K562 (cell line): Measurements from ENCODE around the gene PARP9.
"Not testable (repeated sequence)": the region's sequence is repeated elsewhere in the genome, so short reads cannot be mapped to it uniquely, and the experiment has no call there.

Source experiments
- EGR1 ChIP-seq: fragments of 450-650 bp; conservative IDR thresholded peaks from 2 replicates; pipeline ENCODE4 v1.6.1; 2017; ENCODE audit warnings: mild to moderate bottlenecking
- EP300 ChIP-seq: IDR thresholded peaks from 2 replicates; pipeline ENCODE4 v1.6.1; 2012; ENCODE audit warnings: low read length, improper control_type of control experiment
- LCOR ChIP-seq: sonication (generic); formaldehyde crosslinking; IDR thresholded peaks from 2 replicates; pipeline ENCODE4 v1.8.0; 2022; ENCODE audit warnings: mild to moderate bottlenecking, missing genetic modification reagents
- RAD21 ChIP-seq, 2 experiments: fragments of 250-450 bp in 1 of 2; fragments of 450-650 bp in 1 of 2; sonication (Bioruptor Pico) in 1 of 2; formaldehyde crosslinking in 1 of 2; IDR thresholded peaks in 1 of 2; conservative IDR thresholded peaks in 1 of 2; 2 replicates each; pipeline versions ENCODE4 v1.4.0 to v1.8.0; 2020 to 2022; ENCODE audit warnings: mild to moderate bottlenecking in 2 of 2, moderate library complexity in 1 of 2
- SPI1 ChIP-seq: IDR thresholded peaks from 2 replicates; pipeline ENCODE4 v1.6.1; 2011; ENCODE audit warnings: low read depth, low read length, control low read depth, borderline replicate concordance
- ZNF146 ChIP-seq: IDR thresholded peaks from one replicate; pipeline ENCODE4 v1.6.1; 2018; ENCODE audit warnings: missing compliant biosample characterization; ENCODE audit not compliant: unreplicated experiment
- TF ChIP-seq, protein P1 (sequence below): sonication (generic); formaldehyde crosslinking; IDR thresholded peaks from 2 replicates; pipeline ENCODE4 v1.8.1; 2023; ENCODE audit warnings: mild to moderate bottlenecking, missing genetic modification reagents

DNA sequence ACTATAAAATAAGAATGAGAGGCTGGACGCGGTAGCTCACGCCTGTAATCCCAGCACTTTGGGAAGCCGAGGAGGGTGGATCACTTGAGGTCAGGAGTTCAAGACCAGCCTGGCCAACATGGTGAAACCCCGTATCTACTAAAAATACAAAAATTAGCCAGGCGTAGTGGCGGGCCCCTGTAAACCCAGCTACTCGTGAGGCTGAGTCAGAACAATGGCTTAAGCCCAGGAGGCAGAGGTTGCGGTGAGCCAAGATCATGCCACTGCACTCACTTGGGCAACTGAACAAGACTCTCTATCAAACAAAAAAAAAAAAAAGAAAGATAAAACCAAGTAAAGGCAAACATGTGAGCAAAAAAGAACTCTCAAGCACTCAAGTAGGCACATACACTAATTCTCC is 55.2 kb downstream of the PARP9 start:
- TF ChIP-seq, protein P1, sequence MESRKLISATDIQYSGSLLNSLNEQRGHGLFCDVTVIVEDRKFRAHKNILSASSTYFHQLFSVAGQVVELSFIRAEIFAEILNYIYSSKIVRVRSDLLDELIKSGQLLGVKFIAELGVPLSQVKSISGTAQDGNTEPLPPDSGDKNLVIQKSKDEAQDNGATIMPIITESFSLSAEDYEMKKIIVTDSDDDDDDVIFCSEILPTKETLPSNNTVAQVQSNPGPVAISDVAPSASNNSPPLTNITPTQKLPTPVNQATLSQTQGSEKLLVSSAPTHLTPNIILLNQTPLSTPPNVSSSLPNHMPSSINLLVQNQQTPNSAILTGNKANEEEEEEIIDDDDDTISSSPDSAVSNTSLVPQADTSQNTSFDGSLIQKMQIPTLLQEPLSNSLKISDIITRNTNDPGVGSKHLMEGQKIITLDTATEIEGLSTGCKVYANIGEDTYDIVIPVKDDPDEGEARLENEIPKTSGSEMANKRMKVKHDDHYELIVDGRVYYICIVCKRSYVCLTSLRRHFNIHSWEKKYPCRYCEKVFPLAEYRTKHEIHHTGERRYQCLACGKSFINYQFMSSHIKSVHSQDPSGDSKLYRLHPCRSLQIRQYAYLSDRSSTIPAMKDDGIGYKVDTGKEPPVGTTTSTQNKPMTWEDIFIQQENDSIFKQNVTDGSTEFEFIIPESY (CRISPR knock-in tag), result not testable (repeated sequence)
- not testable (repeated sequence) for TF ChIP-seq EGR1; LCOR (CRISPR knock-in tag); SPI1; ZNF146 (CRISPR knock-in tag); RAD21 (CRISPR knock-in tag; conservative IDR thresholded peaks at IDR 0.05 in 1 of 2, IDR thresholded peaks at IDR 0.05 in 1 of 2); EP300
